ENCODE measurements around the gene NSA2.

The NSA2 gene

GRCh38 chr5:74761241-74761640, 5.8 kb upstream of the NSA2 start:
- CTCF ChIA-PET = interaction anchor here (1.1 to 2.9 kb wide), 4 partner anchors 9 to 164 kb away, joined by 3 to 9 read pairs (median 4); no protein-coding TSS in a partner anchor
- no peak overlapping the region for H3K27ac ChIP-seq (ENCODE audit: insufficient read depth in 1 of 2, low read depth in 1 of 2, low read length in 2 of 2, poor library complexity in 1 of 2, severe bottlenecking in 2 of 2)
- no CpG with 5 or more reads among the region's 1 CpG for WGBS (ENCODE audit: insufficient coverage)

DNA sequence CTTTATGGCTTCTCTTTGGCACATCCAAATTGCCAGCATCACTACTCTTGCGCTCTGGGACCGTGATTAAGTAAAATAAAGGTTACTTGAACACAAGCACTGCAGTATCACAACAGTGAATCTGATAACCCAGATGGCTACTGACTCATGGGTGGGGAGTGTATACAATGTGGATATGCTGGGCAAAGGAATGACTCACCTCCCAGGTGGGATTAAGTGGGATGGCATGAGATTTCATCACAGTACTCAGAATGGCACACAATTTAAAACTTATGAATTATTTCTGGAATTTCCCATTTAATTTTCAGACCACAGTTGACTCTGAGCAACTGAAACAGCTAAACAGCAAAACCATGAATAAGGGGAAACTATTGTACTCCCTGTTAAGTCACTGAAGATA, 4.5 kb upstream of the NSA2 start:
- peaks cover 5 to 42% (median 18%) of the 10 kb centered on the region in 4 experiments for H3K36me3 ChIP-seq (ENCODE audit: control insufficient read depth in 4 of 4, insufficient read depth in 4 of 4, low read length in 3 of 4)
- no peak for DNase-seq
- CTCF ChIA-PET = interaction anchor here (0.6 to 2.9 kb wide), 3 partner anchors 10 to 12 kb away, joined by 3 to 9 read pairs (median 3); no protein-coding TSS in a partner anchor

More at GRCh38 chr5:74761241-74761640, 5.8 kb upstream of the NSA2 start:
- peaks cover 3 to 5% (median 5%) of the 10 kb centered on the region in 5 experiments for H3K9me3 ChIP-seq (ENCODE audit: control extremely low read depth in 1 of 5, control insufficient read depth in 4 of 5, insufficient read depth in 2 of 5, low read depth in 1 of 5, low read length in 4 of 5)
- no peak overlapping the region for H3K4me3 ChIP-seq (ENCODE audit: control insufficient read depth in 1 of 7, extremely low read depth in 1 of 7, insufficient read depth in 4 of 7, low read depth in 2 of 7, low read length in 6 of 7)
- no peaks in the 10 kb centered on the region for H3K27me3 ChIP-seq (replicated peaks in 2 of 5; ENCODE audit: control insufficient read depth in 4 of 5, insufficient read depth in 5 of 5, low read length in 4 of 5)
- DNase-seq = peak in 1 of 3 donors; percentile 4
- POLR2A ChIA-PET = interaction anchor here (0.6 kb wide), 1 partner anchor 100 kb away, joined by 4 read pairs; no protein-coding TSS in a partner anchor
- peaks cover 15 to 55% (median 23%) of the 10 kb centered on the region in 4 experiments for H3K36me3 ChIP-seq (ENCODE audit: control insufficient read depth in 4 of 4, insufficient read depth in 4 of 4, low read length in 3 of 4)
- H3K4me1 ChIP-seq (ENCODE audit: control extremely low read depth in 1 of 4, control insufficient read depth in 4 of 4, insufficient read depth in 4 of 4, low read length in 3 of 4) = peaks cover 0 to 15% (median 11%) of the 10 kb centered on the region in 4 experiments

DNA sequence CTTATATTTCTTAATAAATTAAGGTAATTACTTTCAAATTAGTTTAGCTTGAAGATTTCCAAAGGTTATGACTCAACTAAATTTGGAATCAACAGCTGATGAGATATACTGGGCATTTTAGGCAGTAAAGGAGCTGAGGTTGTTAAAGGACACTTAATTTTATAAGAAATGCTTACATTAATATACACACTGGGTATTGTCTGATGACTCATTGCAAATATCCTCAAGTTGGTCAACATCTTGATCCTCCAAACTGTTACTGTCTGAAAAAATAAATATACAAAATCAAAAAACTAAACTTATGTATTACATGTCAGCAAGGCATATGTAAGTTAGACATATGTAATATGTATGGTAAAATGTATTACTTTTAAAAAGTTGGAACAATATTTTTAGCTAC, 3.5 kb upstream of the NSA2 start:
- no peak overlapping the region for H3K4me3 ChIP-seq (ENCODE audit: control insufficient read depth in 1 of 7, extremely low read depth in 1 of 7, insufficient read depth in 4 of 7, low read depth in 2 of 7, low read length in 6 of 7)
- no peak for DNase-seq
- no peaks in the 10 kb centered on the region for H3K9me3 ChIP-seq (ENCODE audit: control extremely low read depth in 1 of 5, control insufficient read depth in 4 of 5, insufficient read depth in 2 of 5, low read depth in 1 of 5, low read length in 4 of 5)
- no peaks in the 10 kb centered on the region for H3K27me3 ChIP-seq (replicated peaks in 2 of 5; ENCODE audit: control insufficient read depth in 4 of 5, insufficient read depth in 5 of 5, low read length in 4 of 5)
- no peak overlapping the region for H3K27ac ChIP-seq (ENCODE audit: insufficient read depth in 1 of 2, low read depth in 1 of 2, low read length in 2 of 2, poor library complexity in 1 of 2, severe bottlenecking in 2 of 2)
- H3K36me3 ChIP-seq (ENCODE audit: control insufficient read depth in 4 of 4, insufficient read depth in 4 of 4, low read length in 3 of 4) = peaks cover 3 to 33% (median 13%) of the 10 kb centered on the region in 4 experiments
- ChIA-PET POLR2A (no interaction called here), CTCF (interaction anchor here (0.9 to 2.9 kb wide), 6 partner anchors 10 to 172 kb away, joined by 3 to 9 read pairs (median 3); no protein-coding TSS in a partner anchor)
- H3K4me1 ChIP-seq (ENCODE audit: control extremely low read depth in 1 of 4, control insufficient read depth in 4 of 4, insufficient read depth in 4 of 4, low read length in 3 of 4) = peaks cover 7 to 25% (median 17%) of the 10 kb centered on the region in 4 experiments

More for the DNA sequence above, 4.5 kb upstream of the NSA2 start:
- no peaks in the 10 kb centered on the region for H3K9me3 ChIP-seq (ENCODE audit: control extremely low read depth in 1 of 5, control insufficient read depth in 4 of 5, insufficient read depth in 2 of 5, low read depth in 1 of 5, low read length in 4 of 5)
- H3K4me3 ChIP-seq (ENCODE audit: control insufficient read depth in 1 of 7, extremely low read depth in 1 of 7, insufficient read depth in 4 of 7, low read depth in 2 of 7, low read length in 6 of 7) = no peak overlapping the region
- no peaks in the 10 kb centered on the region for H3K27me3 ChIP-seq (replicated peaks in 2 of 5; ENCODE audit: control insufficient read depth in 4 of 5, insufficient read depth in 5 of 5, low read length in 4 of 5)
- no peak overlapping the region for H3K27ac ChIP-seq (ENCODE audit: insufficient read depth in 1 of 2, low read depth in 1 of 2, low read length in 2 of 2, poor library complexity in 1 of 2, severe bottlenecking in 2 of 2)
- no CpG with 5 or more reads among the region's 2 CpGs for WGBS (ENCODE audit: insufficient coverage)
- POLR2A ChIA-PET = no interaction called here
- peaks cover 0 to 16% (median 11%) of the 10 kb centered on the region in 4 experiments for H3K4me1 ChIP-seq (ENCODE audit: control extremely low read depth in 1 of 4, control insufficient read depth in 4 of 4, insufficient read depth in 4 of 4, low read length in 3 of 4)

- H3K4me3 ChIP-seq (ENCODE audit: control insufficient read depth in 1 of 7, extremely low read depth in 1 of 7, insufficient read depth in 4 of 7, low read depth in 2 of 7, low read length in 6 of 7) = no peak overlapping the region
- ChIA-PET CTCF (interaction anchor here (1.2 kb wide), 1 partner anchor 8 kb away, joined by 3 read pairs; no protein-coding TSS in a partner anchor), POLR2A (no interaction called here)
- DNase-seq = peak; percentile 8 to 36 (median 17)
- H3K4me1 ChIP-seq (ENCODE audit: control extremely low read depth in 1 of 4, control insufficient read depth in 4 of 4, insufficient read depth in 4 of 4, low read length in 3 of 4) = peaks cover 7 to 25% (median 17%) of the 10 kb centered on the region in 4 experiments
- no peaks in the 10 kb centered on the region for H3K9me3 ChIP-seq (ENCODE audit: control extremely low read depth in 1 of 5, control insufficient read depth in 4 of 5, insufficient read depth in 2 of 5, low read depth in 1 of 5, low read length in 4 of 5)
- H3K27ac ChIP-seq (ENCODE audit: insufficient read depth in 1 of 2, low read depth in 1 of 2, low read length in 2 of 2, poor library complexity in 1 of 2, severe bottlenecking in 2 of 2) = peak overlapping the region in 1 of 2 experiments; percentile 90
- no peaks in the 10 kb centered on the region for H3K27me3 ChIP-seq (replicated peaks in 2 of 5; ENCODE audit: control insufficient read depth in 4 of 5, insufficient read depth in 5 of 5, low read length in 4 of 5)
- peaks cover 4 to 36% (median 17%) of the 10 kb centered on the region in 4 experiments for H3K36me3 ChIP-seq (ENCODE audit: control insufficient read depth in 4 of 4, insufficient read depth in 4 of 4, low read length in 3 of 4)
- WGBS (ENCODE audit: insufficient coverage) = 91% methylated on average over 2 of the region's 9 CpGs
These were observed 1.8 kb upstream of the NSA2 start for GRCh38 chr5:74765201-74765600.

DNA sequence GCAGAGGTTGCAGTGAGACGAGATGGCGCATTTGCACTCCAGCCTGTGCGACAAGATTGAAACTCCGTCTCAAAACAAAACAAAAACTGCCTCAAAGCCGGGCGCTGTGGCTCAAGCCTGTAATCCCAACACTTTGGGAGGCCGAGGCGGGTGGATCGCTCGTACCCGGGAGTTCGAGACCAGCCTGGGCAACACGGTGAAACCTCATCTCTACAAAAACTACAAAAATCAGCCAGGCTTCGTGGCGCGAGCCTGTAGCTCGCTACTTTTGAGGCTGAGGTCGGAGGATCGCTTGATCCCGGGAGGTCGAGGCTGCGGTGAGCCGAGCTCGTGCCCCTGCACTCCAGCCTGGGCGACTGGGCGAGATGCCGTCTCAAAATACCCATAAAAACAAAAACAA, 1.1 kb upstream of the NSA2 start:
- Histone ChIP-seq H3K9me3 (ENCODE audit: control extremely low read depth in 1 of 5, control insufficient read depth in 4 of 5, insufficient read depth in 2 of 5, low read depth in 1 of 5, low read length in 4 of 5) (no peaks in the 10 kb centered on the region), H3K4me3 (ENCODE audit: control insufficient read depth in 1 of 7, extremely low read depth in 1 of 7, insufficient read depth in 4 of 7, low read depth in 2 of 7, low read length in 6 of 7) (peak overlapping the region in 6 of 7 experiments; percentile 90 to 100 (median 100)), H3K27ac (ENCODE audit: insufficient read depth in 1 of 2, low read depth in 1 of 2, low read length in 2 of 2, poor library complexity in 1 of 2, severe bottlenecking in 2 of 2) (peak overlapping the region in 1 of 2 experiments; percentile 90), H3K4me1 (ENCODE audit: control extremely low read depth in 1 of 4, control insufficient read depth in 4 of 4, insufficient read depth in 4 of 4, low read length in 3 of 4) (peaks cover 7 to 25% (median 17%) of the 10 kb centered on the region in 4 experiments), H3K36me3 (ENCODE audit: control insufficient read depth in 4 of 4, insufficient read depth in 4 of 4, low read length in 3 of 4) (peaks cover 5 to 38% (median 16%) of the 10 kb centered on the region in 4 experiments), H3K27me3 (replicated peaks in 2 of 5; ENCODE audit: control insufficient read depth in 4 of 5, insufficient read depth in 5 of 5, low read length in 4 of 5) (no peaks in the 10 kb centered on the region)
- POLR2A ChIA-PET = interaction anchor here (0.6 to 1.5 kb wide), 2 partner anchors 12 to 100 kb away, joined by 4 read pairs; no protein-coding TSS in a partner anchor
- 88% methylated on average over 22 of the region's 27 CpGs for WGBS (ENCODE audit: insufficient coverage)
- DNase-seq = no peak
- CTCF ChIA-PET = interaction anchor here (1.2 to 2.5 kb wide), 6 partner anchors 9 to 153 kb away, joined by 3 to 10 read pairs (median 4); partner anchors contain the start of gene FAM169A

GRCh38 chr5:74766418-74766848, 616 bp upstream of the NSA2 start:
- ChIA-PET CTCF (interaction anchor here (0.7 to 2.5 kb wide), 8 partner anchors 9 to 152 kb away, joined by 3 to 10 read pairs (median 4); partner anchors contain the start of gene FAM169A), POLR2A (interaction anchor here (0.6 to 1.5 kb wide), 2 partner anchors 13 to 99 kb away, joined by 4 read pairs; no protein-coding TSS in a partner anchor)
- Histone ChIP-seq H3K27ac (ENCODE audit: insufficient read depth in 1 of 2, low read depth in 1 of 2, low read length in 2 of 2, poor library complexity in 1 of 2, severe bottlenecking in 2 of 2) (peak overlapping the region; percentile 77 to 90), H3K4me3 (ENCODE audit: control insufficient read depth in 1 of 7, extremely low read depth in 1 of 7, insufficient read depth in 4 of 7, low read depth in 2 of 7, low read length in 6 of 7) (peak overlapping the region; percentile 89 to 100 (median 100)), H3K9me3 (ENCODE audit: control extremely low read depth in 1 of 5, control insufficient read depth in 4 of 5, insufficient read depth in 2 of 5, low read depth in 1 of 5, low read length in 4 of 5) (no peaks in the 10 kb centered on the region), H3K27me3 (replicated peaks in 2 of 5; ENCODE audit: control insufficient read depth in 4 of 5, insufficient read depth in 5 of 5, low read length in 4 of 5) (no peaks in the 10 kb centered on the region), H3K4me1 (ENCODE audit: control extremely low read depth in 1 of 4, control insufficient read depth in 4 of 4, insufficient read depth in 4 of 4, low read length in 3 of 4) (peaks cover 7 to 25% (median 17%) of the 10 kb centered on the region in 4 experiments), H3K36me3 (ENCODE audit: control insufficient read depth in 4 of 4, insufficient read depth in 4 of 4, low read length in 3 of 4) (peaks cover 5 to 38% (median 20%) of the 10 kb centered on the region in 4 experiments)
- WGBS (ENCODE audit: insufficient coverage) = 0% methylated on average over 8 of the region's 10 CpGs
- peak; percentile 30 to 86 (median 63) for DNase-seq

DNA sequence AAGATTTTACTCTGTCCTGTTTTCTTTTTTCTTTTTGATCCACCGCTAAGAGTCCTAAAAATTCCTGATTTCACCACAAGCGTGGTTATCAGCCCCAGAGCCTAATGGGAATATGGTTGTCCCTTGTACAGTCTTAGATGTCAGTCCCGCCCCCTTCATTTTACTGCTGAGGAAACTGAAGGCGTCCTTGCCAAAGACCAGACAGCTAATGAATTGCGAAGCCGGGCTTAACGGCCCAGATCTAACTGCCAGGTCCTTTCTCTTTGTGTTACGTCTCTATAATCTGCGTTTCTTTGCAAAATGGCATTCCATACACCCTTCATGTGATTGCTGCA, 497 bp downstream of the NSA2 start:
- no peaks in the 10 kb centered on the region for H3K9me3 ChIP-seq (ENCODE audit: control extremely low read depth in 1 of 5, control insufficient read depth in 4 of 5, insufficient read depth in 2 of 5, low read depth in 1 of 5, low read length in 4 of 5)
- peak in 1 of 3 donors; percentile 54 for DNase-seq
- peak overlapping the region; percentile 80 to 90 for H3K27ac ChIP-seq (ENCODE audit: insufficient read depth in 1 of 2, low read depth in 1 of 2, low read length in 2 of 2, poor library complexity in 1 of 2, severe bottlenecking in 2 of 2)
- POLR2A ChIA-PET = no interaction called here
- CTCF ChIA-PET = interaction anchor here (0.8 to 2.5 kb wide), 3 partner anchors 95 to 149 kb away, joined by 3 to 9 read pairs (median 4); partner anchors contain the start of gene FAM169A
- H3K27me3 ChIP-seq (replicated peaks in 2 of 5; ENCODE audit: control insufficient read depth in 4 of 5, insufficient read depth in 5 of 5, low read length in 4 of 5) = no peaks in the 10 kb centered on the region
- H3K36me3 ChIP-seq (ENCODE audit: control insufficient read depth in 4 of 4, insufficient read depth in 4 of 4, low read length in 3 of 4) = peaks cover 2 to 33% (median 25%) of the 10 kb centered on the region in 4 experiments
- H3K4me1 ChIP-seq (ENCODE audit: control extremely low read depth in 1 of 4, control insufficient read depth in 4 of 4, insufficient read depth in 4 of 4, low read length in 3 of 4) = peaks cover 7 to 25% (median 17%) of the 10 kb centered on the region in 4 experiments
- peak overlapping the region; percentile 89 to 100 (median 100) for H3K4me3 ChIP-seq (ENCODE audit: control insufficient read depth in 1 of 7, extremely low read depth in 1 of 7, insufficient read depth in 4 of 7, low read depth in 2 of 7, low read length in 6 of 7)
- WGBS (ENCODE audit: insufficient coverage) = 0% methylated on average over 7 of the region's 9 CpGs
